Measurements from ENCODE around the gene CDH4.

DNA sequence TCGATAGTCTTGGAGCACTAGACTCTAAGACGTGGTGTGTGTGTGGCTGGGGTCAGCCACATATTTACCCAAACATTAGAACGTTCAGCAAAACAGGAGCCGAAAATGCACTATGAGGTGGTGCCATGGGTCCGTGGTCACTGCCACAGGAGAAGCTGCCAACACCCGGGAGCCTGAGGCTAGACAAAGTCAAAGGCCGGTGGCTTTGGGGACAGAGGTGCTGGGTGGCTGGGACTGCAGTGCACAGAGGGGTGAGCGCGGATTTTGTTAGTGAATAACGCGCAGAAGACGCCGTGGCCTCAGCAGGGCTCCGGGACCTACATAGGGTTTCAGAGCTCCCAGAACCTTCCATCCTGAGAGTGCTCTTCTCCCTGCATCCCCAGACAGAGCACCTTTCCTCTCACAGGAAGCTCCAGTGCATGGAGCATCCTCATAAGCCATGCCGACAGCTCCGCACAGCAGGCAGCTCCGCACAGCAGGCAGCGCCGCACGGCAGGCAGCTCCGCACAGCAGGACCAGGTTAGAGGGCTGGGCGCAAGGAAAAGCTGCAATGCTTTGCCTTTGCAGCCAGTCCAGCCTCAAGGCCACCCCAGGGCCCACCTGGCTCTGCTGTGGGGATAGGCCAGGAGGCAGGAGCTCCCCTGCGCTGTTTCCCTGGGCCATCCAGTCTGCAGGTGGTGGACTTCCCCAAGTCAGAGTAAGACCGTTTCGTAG, 509.5 kb downstream of the CDH4 start:
- TF ChIP-seq, protein P1, sequence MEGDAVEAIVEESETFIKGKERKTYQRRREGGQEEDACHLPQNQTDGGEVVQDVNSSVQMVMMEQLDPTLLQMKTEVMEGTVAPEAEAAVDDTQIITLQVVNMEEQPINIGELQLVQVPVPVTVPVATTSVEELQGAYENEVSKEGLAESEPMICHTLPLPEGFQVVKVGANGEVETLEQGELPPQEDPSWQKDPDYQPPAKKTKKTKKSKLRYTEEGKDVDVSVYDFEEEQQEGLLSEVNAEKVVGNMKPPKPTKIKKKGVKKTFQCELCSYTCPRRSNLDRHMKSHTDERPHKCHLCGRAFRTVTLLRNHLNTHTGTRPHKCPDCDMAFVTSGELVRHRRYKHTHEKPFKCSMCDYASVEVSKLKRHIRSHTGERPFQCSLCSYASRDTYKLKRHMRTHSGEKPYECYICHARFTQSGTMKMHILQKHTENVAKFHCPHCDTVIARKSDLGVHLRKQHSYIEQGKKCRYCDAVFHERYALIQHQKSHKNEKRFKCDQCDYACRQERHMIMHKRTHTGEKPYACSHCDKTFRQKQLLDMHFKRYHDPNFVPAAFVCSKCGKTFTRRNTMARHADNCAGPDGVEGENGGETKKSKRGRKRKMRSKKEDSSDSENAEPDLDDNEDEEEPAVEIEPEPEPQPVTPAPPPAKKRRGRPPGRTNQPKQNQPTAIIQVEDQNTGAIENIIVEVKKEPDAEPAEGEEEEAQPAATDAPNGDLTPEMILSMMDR (IDR thresholded peaks at IDR 0.05; ENCODE audit: extremely low read depth in 1 of 2, insufficient read depth in 1 of 2, low read depth in 1 of 2, low read length in 2 of 2): no peak
- TF ChIP-seq EZH2 (IDR thresholded peaks at IDR 0.05; ENCODE audit: borderline replicate concordance, low read depth, low read length, severe bottlenecking): no peak
- TF ChIP-seq POLR2A (IDR thresholded peaks at IDR 0.05; ENCODE audit: low read depth, low read length): no peak
- TF ChIP-seq JUN (IDR thresholded peaks at IDR 0.05; ENCODE audit: borderline replicate concordance, insufficient read depth, insufficient read length, low read depth): no peak
- TF ChIP-seq POLR2AphosphoS5 (IDR thresholded peaks at IDR 0.05; ENCODE audit: insufficient read depth, low read depth, low read length): no peak
- no peak for TF ChIP-seq GATA2 (IDR thresholded peaks at IDR 0.05; ENCODE audit: insufficient read depth, insufficient read length, low read depth, low read length)
- TF ChIP-seq, protein P2, sequence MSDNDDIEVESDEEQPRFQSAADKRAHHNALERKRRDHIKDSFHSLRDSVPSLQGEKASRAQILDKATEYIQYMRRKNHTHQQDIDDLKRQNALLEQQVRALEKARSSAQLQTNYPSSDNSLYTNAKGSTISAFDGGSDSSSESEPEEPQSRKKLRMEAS (IDR thresholded peaks at IDR 0.05; ENCODE audit: insufficient read depth, insufficient read length): no peak

Measured in endothelial cell of umbilical vein (primary cell).